ENCODE results near the gene BHLHE40.

BHLHE40 gene

GRCh38 chr3:4978966-4979427, 240 bp upstream of the BHLHE40 start:
- TF ChIP-seq RAD21 (IDR thresholded peaks at IDR 0.05; ENCODE audit: low read depth), result no peak
- peak; percentile 79 for TF ChIP-seq USF1 (IDR thresholded peaks at IDR 0.05)

GRCh38 chr3:4980229-4981203, 1.3 kb downstream of the BHLHE40 start:
- TF ChIP-seq REST (IDR thresholded peaks at IDR 0.05; ENCODE audit: low read depth), result no peak
- TF ChIP-seq RAD21 (IDR thresholded peaks at IDR 0.05; ENCODE audit: low read depth), result peak; percentile 49
- TF ChIP-seq MAX (IDR thresholded peaks at IDR 0.05), result no peak
- TF ChIP-seq TCF12 (IDR thresholded peaks at IDR 0.05; ENCODE audit: low read depth), result no peak
- TF ChIP-seq FOXM1 (IDR thresholded peaks at IDR 0.05; ENCODE audit: borderline replicate concordance, low read depth), result no peak
- TF ChIP-seq USF1 (IDR thresholded peaks at IDR 0.05), result no peak
- TF ChIP-seq TAF1 (IDR thresholded peaks at IDR 0.05; ENCODE audit: low read depth), result 0 out of 2 replicates have a peak, but pooled peaks have one; percentile 25
- TF ChIP-seq NFIC (IDR thresholded peaks at IDR 0.05), result peak; percentile 83
- no peak for TF ChIP-seq CREB1 (IDR thresholded peaks at IDR 0.05; ENCODE audit: low read depth)
- no peak for TF ChIP-seq YY1 (IDR thresholded peaks at IDR 0.05; ENCODE audit: low read depth)
- TF ChIP-seq TEAD4 (IDR thresholded peaks at IDR 0.05), result no peak

- TF ChIP-seq CREB1 (IDR thresholded peaks at IDR 0.05; ENCODE audit: low read depth), result no peak
- no peak for TF ChIP-seq YY1 (IDR thresholded peaks at IDR 0.05; ENCODE audit: low read depth)
- no peak for TF ChIP-seq TCF12 (IDR thresholded peaks at IDR 0.05; ENCODE audit: low read depth)
- TF ChIP-seq RAD21 (IDR thresholded peaks at IDR 0.05; ENCODE audit: low read depth), result no peak
- no peak for TF ChIP-seq FOXM1 (IDR thresholded peaks at IDR 0.05; ENCODE audit: borderline replicate concordance, low read depth)
- TF ChIP-seq MAX (IDR thresholded peaks at IDR 0.05), result no peak
- TF ChIP-seq USF1 (IDR thresholded peaks at IDR 0.05), result no peak
- no peak for TF ChIP-seq TEAD4 (IDR thresholded peaks at IDR 0.05)
- TF ChIP-seq EP300 (IDR thresholded peaks at IDR 0.05; ENCODE audit: borderline replicate concordance), result no peak
- no peak for TF ChIP-seq REST (IDR thresholded peaks at IDR 0.05; ENCODE audit: low read depth)
- no peak for TF ChIP-seq NFIC (IDR thresholded peaks at IDR 0.05)
- TF ChIP-seq ZBTB7A (IDR thresholded peaks at IDR 0.05; ENCODE audit: low read depth), result no peak
- TF ChIP-seq TAF1 (IDR thresholded peaks at IDR 0.05; ENCODE audit: low read depth), result no peak
- no peak for TF ChIP-seq CEBPB (IDR thresholded peaks at IDR 0.05)
- TF ChIP-seq EGR1 (IDR thresholded peaks at IDR 0.05), result no peak
Measured at GRCh38 chr3:4981294-4981664, 2.0 kb downstream of the BHLHE40 start.

GRCh38 chr3:4981665-4982494, 2.6 kb downstream of the BHLHE40 start:
- TF ChIP-seq CEBPB (IDR thresholded peaks at IDR 0.05) (peak; percentile 49; the same call in 1 of the 2 replicates), REST (IDR thresholded peaks at IDR 0.05; ENCODE audit: low read depth) (no peak)

Data from Ishikawa (cell line).